HG02678 (cell line): ENCODE measurements around the gene TRIM51G.
"Not testable (repeated sequence)": the region's sequence is repeated elsewhere in the genome, so short reads cannot be mapped to it uniquely, and the experiment has no call there.

Experiments
- ATAC-seq: cut with Tn5 transposase; IDR thresholded peaks from one replicate; pipeline ENCODE4 v1.9.1; 2021; ENCODE audit warnings: mild to moderate bottlenecking, moderate library complexity; ENCODE audit not compliant: unreplicated experiment

Gene TRIM51G

GRCh38 chr11:48983785-48984184 lies at the start of gene TRIM51G:
Gene TRIM51G, minus strand, starts transcription at chr11:48983885. Its CDS starts 2,190 bp downstream, at chr11:48981695.
- ATAC-seq = not testable (repeated sequence)

DNA sequence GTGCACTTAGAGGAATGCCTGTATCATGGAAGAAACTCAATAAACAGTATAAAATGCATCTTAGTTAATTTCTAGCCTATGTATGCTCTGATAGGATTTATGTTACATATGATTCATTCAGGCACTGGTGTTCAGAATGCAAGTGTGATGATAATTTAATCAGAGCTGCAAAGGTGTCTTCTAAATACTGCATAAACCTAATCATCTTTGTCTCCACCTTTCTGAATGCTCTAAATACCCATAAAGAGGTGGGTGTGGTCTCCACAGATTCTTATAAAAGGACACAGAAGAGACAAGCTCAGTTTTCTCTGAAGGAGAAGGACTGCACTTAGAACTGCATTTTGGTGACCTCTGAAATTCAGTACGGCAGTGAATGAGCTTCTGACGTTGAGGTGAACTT lies 44.8 kb upstream of the TRIM51G start, which contains the start of gene TRIM49B:
TSS of gene TRIM49B (plus strand) at position 301 of the 400 bp plus-strand sequence. CDS start 2,777 bp downstream, outside the sequence.
- ATAC-seq = not testable (repeated sequence)

- ATAC-seq = not testable (repeated sequence)
Measured at GRCh38 chr11:48968592-48968991, 15.1 kb downstream of the TRIM51G start.

DNA sequence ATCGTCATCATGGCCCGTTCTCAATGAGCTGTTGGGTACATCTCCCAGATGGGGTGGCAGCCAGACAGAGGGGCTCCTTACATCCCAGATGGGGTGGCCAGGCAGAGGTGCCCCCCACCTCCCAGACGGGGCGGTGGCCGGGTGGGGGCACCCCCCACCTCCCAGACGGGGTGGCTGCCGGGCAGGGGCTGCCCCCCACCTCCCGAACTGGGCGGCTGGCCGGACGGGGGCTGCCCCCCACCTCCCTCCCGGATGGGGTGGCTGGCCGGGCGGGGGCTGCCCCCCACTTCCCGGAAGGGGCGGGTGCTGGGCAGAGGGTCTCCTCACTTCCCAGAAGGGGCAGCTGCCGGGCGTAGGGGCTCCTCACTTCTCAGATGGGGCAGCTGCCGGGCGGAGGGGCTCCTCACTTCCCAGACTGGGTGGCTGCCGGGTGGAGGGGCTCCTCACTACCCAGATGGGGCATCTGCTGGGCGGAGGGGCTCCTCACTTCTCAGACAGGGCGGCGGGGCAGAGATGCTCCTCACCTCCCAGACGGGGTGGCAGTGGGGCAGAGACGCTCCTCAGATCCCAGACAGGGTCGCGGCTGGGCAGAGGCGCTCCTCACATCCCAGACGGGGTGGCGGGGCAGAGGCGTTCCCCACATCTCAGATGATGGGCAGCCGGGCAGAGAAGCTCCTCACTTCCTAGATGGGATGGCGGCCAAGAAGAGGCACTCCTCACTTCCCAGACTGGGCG lies 28.2 kb downstream of the TRIM51G start:
- ATAC-seq = not testable (repeated sequence)

DNA sequence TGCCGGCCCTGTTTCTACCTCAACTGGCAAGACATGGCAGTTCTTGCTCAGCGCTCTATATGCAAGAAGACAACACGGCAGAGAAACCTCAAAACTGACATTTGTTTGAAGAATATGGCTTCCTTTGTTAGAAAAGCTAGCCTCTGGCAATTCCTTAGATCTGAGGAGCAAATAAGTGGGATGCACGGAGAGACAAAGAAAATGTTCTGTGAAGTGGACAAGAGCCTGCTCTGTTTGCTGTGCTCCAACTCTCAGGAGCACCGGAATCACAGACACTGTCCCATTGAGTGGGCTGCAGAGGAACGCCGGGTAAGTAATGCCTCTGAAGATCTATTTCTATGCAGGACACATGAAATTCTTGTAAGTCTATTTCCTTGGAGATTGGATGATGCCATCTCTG lies 37.9 kb downstream of the TRIM51G start:
- ATAC-seq = not testable (repeated sequence)
